B cell (primary cell): Measurements from ENCODE around the gene FUT3.
"Not testable (repeated sequence)": the region's sequence is repeated elsewhere in the genome, so short reads cannot be mapped to it uniquely, and the experiment has no call there.

Experiments used
- EZH2 ChIP-seq: IDR thresholded peaks from 2 replicates; pipeline ENCODE4 v1.6.1; 2012; ENCODE audit warnings: borderline replicate concordance, low read depth, mild to moderate bottlenecking, moderate library complexity, low read length; ENCODE audit not compliant: insufficient read depth, poor library complexity, severe bottlenecking
- TF ChIP-seq, protein P1 (sequence below): fragments of 200-600 bp; IDR thresholded peaks from one replicate; pipeline ENCODE4 v1.8.0; 2022; ENCODE audit warnings: antibody characterized with exemption, mild to moderate bottlenecking

DNA sequence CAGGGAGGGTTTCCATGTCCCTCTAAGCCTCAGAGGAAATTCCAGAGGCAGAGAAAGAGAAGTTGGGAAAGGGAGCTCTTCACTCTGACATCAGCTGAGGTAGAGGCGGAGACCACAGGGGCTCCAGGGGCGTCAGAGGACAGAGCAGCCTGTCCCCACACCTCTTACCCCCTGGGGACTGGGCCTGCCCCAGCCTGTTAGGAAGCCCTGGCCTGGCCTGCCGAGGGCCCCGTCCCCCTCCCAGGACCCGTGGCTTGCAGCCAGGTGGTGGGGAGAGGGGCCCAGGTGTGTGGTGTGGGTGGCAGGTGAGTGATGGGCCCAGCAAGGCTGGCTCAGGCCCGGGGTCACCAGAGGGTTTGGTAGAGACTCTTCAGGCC lies 9.5 kb downstream of the FUT3 start:
- TF ChIP-seq EZH2, result not testable (repeated sequence)
- TF ChIP-seq, protein P1, sequence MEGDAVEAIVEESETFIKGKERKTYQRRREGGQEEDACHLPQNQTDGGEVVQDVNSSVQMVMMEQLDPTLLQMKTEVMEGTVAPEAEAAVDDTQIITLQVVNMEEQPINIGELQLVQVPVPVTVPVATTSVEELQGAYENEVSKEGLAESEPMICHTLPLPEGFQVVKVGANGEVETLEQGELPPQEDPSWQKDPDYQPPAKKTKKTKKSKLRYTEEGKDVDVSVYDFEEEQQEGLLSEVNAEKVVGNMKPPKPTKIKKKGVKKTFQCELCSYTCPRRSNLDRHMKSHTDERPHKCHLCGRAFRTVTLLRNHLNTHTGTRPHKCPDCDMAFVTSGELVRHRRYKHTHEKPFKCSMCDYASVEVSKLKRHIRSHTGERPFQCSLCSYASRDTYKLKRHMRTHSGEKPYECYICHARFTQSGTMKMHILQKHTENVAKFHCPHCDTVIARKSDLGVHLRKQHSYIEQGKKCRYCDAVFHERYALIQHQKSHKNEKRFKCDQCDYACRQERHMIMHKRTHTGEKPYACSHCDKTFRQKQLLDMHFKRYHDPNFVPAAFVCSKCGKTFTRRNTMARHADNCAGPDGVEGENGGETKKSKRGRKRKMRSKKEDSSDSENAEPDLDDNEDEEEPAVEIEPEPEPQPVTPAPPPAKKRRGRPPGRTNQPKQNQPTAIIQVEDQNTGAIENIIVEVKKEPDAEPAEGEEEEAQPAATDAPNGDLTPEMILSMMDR, result not testable (repeated sequence)
